Measurements from ENCODE around the gene JHY.
A peak's percentile ranks its signal among the peaks of the same experiment; 100 is the strongest.
"Not testable (repeated sequence)": the region's sequence is repeated elsewhere in the genome, so short reads cannot be mapped to it uniquely, and the experiment has no call there.

JHY gene

DNA sequence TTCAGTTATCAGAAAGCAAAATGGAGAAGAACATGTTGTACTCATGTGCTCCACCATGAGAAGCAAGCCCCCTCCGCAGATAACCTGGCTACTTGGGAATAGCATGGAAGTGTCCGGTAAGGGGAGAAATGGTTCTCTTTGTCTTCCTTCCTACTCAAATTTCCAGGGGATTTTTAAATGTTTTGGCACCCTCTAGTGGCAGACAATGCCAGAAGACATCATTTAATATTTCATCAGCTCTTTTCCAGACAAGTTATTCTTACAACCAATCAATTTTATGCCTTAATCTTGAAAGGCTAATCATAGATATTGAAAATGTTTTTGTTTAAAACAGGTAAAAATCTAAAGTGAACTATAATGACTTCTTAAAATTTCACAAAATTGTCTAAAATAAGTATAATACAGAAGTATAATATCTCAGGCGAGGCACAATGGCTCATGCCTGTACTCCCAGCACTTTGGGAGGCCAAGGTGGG is 28.6 kb upstream of the JHY start:
- H3K4me3 ChIP-seq (replicated peaks; ENCODE audit: low read depth, low read length) = no peak overlapping the region
- peak; percentile 75 for DNase-seq (ENCODE audit: extremely low read depth, low read depth)
- TF ChIP-seq CTCF (IDR thresholded peaks at IDR 0.05; ENCODE audit: low read depth, low read length, missing control alignments) = peak; percentile 54

- TF ChIP-seq CTCF (IDR thresholded peaks at IDR 0.05; ENCODE audit: low read depth, low read length, missing control alignments) = no peak
- DNase-seq (ENCODE audit: extremely low read depth, low read depth) = no peak
- H3K4me3 ChIP-seq (replicated peaks; ENCODE audit: low read depth, low read length) = no peak overlapping the region
These were observed 20.9 kb upstream of the JHY start for GRCh38 chr11:122861631-122862030.

DNA sequence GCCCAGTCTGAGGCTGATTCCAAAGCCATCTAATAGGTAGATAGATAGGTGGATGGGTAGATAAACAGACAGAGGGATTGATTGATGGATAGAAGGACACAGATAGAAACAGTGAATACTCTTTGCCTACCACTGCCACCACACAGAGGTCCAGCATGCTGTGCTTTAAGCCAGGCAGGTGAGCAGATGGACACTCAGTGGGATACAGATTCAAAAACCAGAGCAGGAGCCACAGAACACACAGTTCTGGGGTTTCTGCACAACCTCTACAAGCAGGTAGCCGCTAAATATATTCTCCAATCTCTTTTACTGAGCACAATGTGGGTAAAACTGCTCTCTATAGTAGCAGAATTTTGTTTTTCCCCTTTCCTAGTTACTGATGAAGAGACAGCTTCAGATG is 20.5 kb upstream of the JHY start:
- no peak for DNase-seq (ENCODE audit: extremely low read depth, low read depth)
- TF ChIP-seq CTCF (IDR thresholded peaks at IDR 0.05; ENCODE audit: low read depth, low read length, missing control alignments) = no peak
- H3K4me3 ChIP-seq (replicated peaks; ENCODE audit: low read depth, low read length) = no peak overlapping the region

DNA sequence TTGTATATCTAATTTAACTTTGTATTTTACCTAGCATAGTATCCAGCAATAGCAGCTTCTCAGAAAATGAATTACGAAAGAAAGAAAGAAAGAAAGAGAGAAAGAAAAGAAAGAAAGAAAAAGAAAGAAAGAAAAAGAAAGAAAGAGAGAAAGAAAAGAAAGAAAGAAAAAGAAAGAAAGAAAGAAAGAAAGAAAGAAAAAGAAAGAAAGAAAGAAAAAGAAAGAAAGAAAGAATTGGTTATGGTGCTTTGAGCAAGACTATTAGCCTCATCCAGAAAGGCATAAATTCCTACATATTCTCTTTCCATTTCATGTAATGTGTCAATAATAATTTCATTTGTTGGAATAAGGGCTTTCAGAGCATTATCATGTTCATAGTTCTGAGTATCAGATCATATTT is 19.4 kb upstream of the JHY start:
- not testable (repeated sequence) for DNase-seq (ENCODE audit: extremely low read depth, low read depth); H3K4me3 ChIP-seq (replicated peaks; ENCODE audit: low read depth, low read length)

- peak; percentile 82 for TF ChIP-seq CTCF (IDR thresholded peaks at IDR 0.05; ENCODE audit: low read depth, low read length, missing control alignments)
- no peak for DNase-seq (ENCODE audit: extremely low read depth, low read depth)
These were observed 18.7 kb upstream of the JHY start for GRCh38 chr11:122863704-122864326.

DNA sequence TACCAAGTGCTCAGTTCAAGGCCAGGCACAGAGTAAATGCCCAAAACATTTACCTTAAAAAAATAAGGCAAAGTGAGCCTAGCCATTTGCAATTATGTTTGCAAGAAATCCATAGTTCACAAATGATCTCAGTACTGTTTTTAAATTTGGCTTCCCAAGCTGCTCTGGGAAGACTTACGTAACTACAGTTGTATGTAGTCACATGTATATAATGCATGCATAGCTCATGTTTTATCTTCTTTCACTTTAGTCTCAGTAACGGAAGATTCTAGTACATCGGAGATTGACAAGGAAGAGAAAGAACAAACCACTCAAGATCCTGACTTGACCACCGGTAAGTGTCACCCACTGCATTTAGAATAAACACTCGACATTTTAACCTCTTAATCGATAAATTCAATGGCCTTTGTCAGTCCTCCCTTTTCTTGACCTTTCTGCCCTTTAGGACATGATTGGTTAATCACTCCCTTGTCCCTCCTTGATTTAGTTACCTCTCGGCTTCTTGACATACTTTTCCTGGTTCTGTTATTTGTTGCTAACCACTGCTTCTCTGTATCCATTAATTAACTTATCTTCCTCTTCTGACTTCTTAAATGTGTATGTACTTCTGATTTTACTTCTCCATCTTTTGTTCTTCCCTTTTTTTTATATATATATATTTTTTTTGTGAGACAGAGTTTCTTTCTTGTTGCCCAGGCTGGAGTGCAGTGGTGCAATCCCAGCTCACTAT is 18.0 kb upstream of the JHY start:
- no peak for TF ChIP-seq CTCF (IDR thresholded peaks at IDR 0.05; ENCODE audit: low read depth, low read length, missing control alignments)
- H3K4me3 ChIP-seq (replicated peaks; ENCODE audit: low read depth, low read length) = no peak overlapping the region
- no peak for DNase-seq (ENCODE audit: extremely low read depth, low read depth)

More at GRCh38 chr11:122863704-122864326, 18.7 kb upstream of the JHY start:
- H3K4me3 ChIP-seq (replicated peaks; ENCODE audit: low read depth, low read length) = no peak overlapping the region

- H3K4me3 ChIP-seq (replicated peaks; ENCODE audit: low read depth, low read length) = no peak overlapping the region
- TF ChIP-seq CTCF (IDR thresholded peaks at IDR 0.05; ENCODE audit: low read depth, low read length, missing control alignments) = no peak
- no peak for DNase-seq (ENCODE audit: extremely low read depth, low read depth)
These were observed 12.9 kb upstream of the JHY start for GRCh38 chr11:122869622-122870021.

All from HFF-Myc (cell line).